Brain microvascular endothelial cell (primary cell): ENCODE measurements around the gene TMPRSS9.

Experiments used
- DNase-seq: peaks from one replicate; pipeline ENCODE4 v3.0.0-alpha.2; 2020
- H3K27ac ChIP-seq: fragments of 250-450 bp; sonication (Bioruptor Pico); 2 replicates; pipeline ENCODE4 v1.5.1; 2020; ENCODE audit warnings: mild to moderate bottlenecking, moderate library complexity
- H3K27me3 ChIP-seq: fragments of 250-450 bp; sonication (Bioruptor Pico); replicated peaks from 2 replicates; pipeline ENCODE4 v1.5.1; 2020; ENCODE audit warnings: mild to moderate bottlenecking
- H3K36me3 ChIP-seq: fragments of 250-450 bp; sonication (Bioruptor Pico); replicated peaks from 2 replicates; pipeline ENCODE4 v1.5.1; 2020; ENCODE audit warnings: mild to moderate bottlenecking
- H3K4me3 ChIP-seq: 2 replicates; pipeline ENCODE4 v1.5.1; 2011; ENCODE audit warnings: low read depth, mild to moderate bottlenecking, control low read depth, low read length, moderate library complexity
- CTCF ChIP-seq: IDR thresholded peaks from 2 replicates; pipeline ENCODE4 v1.5.1; 2011; ENCODE audit warnings: low read depth, mild to moderate bottlenecking, moderate library complexity, low read length, control low read depth, inconsistent platforms; ENCODE audit errors: missing control alignments
- in situ Hi-C: cut with HindIII; loops from 2 replicates; pipeline ENCODE4 v1.10.0; 2017; ENCODE audit warnings: low sequenced_read_pairs, low pct_ligation_motif_present

Gene TMPRSS9

DNA sequence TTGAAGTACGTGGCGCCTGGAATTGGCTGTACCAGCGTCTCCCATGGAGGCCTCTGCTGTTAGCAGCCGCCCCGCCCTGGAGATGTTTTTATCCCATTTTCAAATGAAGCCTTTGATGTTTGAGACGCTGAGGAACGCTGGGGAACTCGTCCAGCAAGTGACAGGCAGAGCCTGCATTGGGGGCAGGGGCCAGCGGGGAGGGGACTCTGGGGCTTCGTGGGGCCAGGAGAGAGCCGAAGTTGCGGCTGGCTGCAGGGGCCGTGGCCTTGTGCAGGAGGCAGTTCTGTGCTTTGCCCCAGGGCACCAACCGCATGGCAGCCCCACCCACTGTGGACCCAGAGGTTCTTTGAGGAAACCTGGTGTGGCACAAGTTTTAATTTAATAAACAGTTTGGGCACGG is 18.1 kb upstream of the TMPRSS9 start:
- in situ Hi-C loops = no loop called here

GRCh38 chr19:2342656-2343288 is 17.3 kb upstream of the TMPRSS9 start:
- no peak for TF ChIP-seq CTCF
- in situ Hi-C loops = no loop called here
- no peak overlapping the region for H3K4me3 ChIP-seq
- DNase-seq = no peak
- no peaks in the 10 kb centered on the region for H3K27me3 ChIP-seq
- H3K27ac ChIP-seq = no peak overlapping the region
- H3K36me3 ChIP-seq = peaks cover 12% of the 10 kb centered on the region

More for the DNA sequence above, 18.1 kb upstream of the TMPRSS9 start:
- Histone ChIP-seq H3K4me3 (no peak overlapping the region), H3K27me3 (no peaks in the 10 kb centered on the region), H3K27ac (no peak overlapping the region), H3K36me3 (peaks cover 12% of the 10 kb centered on the region)
- TF ChIP-seq CTCF = no peak
- no peak for DNase-seq

GRCh38 chr19:2343289-2343982 is 16.6 kb upstream of the TMPRSS9 start:
- no peak for DNase-seq
- TF ChIP-seq CTCF = no peak
- H3K27ac ChIP-seq = no peak overlapping the region
- no peak overlapping the region for H3K4me3 ChIP-seq
- peaks cover 12% of the 10 kb centered on the region for H3K36me3 ChIP-seq
- H3K27me3 ChIP-seq = no peaks in the 10 kb centered on the region
- in situ Hi-C loops = no loop called here

DNA sequence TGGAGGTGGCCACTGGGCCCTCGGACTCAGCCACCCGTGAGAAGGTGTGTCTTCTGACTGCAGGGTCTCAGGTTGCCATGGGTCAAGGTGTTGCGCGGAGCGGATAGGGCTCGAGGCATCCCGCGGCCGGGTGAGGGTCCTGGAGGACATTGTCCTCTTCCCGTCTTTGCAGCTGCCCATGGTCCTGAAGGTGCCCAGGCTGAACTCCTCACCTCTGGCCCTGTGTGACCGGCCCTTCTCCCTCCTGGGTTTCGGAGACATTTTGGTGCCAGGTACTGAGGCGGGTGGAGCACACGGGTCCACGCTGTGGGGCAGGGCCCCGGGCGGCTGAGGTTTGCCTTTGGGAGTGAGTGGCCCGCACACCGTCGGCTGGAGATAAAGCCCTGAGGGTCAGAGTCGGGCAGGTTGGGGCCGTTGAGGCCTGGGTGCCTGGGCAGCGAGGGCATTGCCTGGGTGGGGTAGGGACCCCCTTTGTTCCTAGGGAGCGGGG is 15.6 kb upstream of the TMPRSS9 start:
- no peak for DNase-seq
- H3K27me3 ChIP-seq = no peaks in the 10 kb centered on the region
- TF ChIP-seq CTCF = no peak
- no peak overlapping the region for H3K27ac ChIP-seq
- no peak overlapping the region for H3K4me3 ChIP-seq
- in situ Hi-C loops = no loop called here
- H3K36me3 ChIP-seq = peaks cover 7% of the 10 kb centered on the region

DNA sequence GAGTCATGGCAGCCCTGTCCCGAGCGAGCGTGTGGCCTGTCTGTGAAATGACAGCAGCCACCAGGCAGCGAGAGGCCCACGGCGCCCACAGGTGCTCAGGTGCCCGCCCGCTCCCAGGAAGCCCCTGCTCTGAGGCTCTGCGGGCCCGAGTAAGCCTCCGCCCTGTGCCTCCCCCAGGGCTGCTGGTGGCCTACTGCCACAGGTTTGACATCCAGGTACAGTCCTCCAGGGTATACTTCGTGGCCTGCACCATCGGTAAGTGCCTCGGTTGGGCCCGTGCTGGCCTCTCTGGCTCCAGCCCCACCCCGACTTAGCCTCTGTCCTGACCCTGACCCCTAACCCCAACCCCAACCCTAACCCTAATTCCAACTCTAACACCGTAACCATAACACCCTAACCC is 15.0 kb upstream of the TMPRSS9 start:
- no peak for TF ChIP-seq CTCF
- Histone ChIP-seq H3K27ac (no peak overlapping the region), H3K4me3 (no peak overlapping the region), H3K36me3 (peaks cover 5% of the 10 kb centered on the region), H3K27me3 (no peaks in the 10 kb centered on the region)
- DNase-seq = no peak
- in situ Hi-C loops = no loop called here
